Esophagus mucosa (tissue), 1 donor: ENCODE data around the gene SSX7. TPM values are rescaled to one million over a fixed set of nuclear protein-coding genes. Genes with fewer than 3 reads are reported as not detected.
"Not testable (repeated sequence)": the region's sequence is repeated elsewhere in the genome, so short reads cannot be mapped to it uniquely, and the experiment has no call there.

ENCODE experiments used
- ATAC-seq: fragments of 200-7000 bp; cut with Tn5 transposase; one replicate; pipeline ENCODE4 v1.9.1; 2020
- total RNA-seq: library from RNA; stranded (reverse); gene quantifications from one replicate; pipeline ENCODE4 v1.2.4, GENCODE V29; 2023
- donor health status: DM: yes; HTN: yes; CAD: no.

Gene SSX7, protein sequence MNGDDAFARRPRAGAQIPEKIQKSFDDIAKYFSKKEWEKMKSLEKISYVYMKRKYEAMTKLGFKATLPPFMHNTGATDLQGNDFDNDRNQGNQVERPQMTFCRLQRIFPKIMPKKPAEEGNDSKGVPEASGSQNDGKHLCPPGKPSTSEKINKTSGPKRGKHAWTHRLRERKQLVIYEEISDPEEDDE
- total RNA-seq: not detected

DNA sequence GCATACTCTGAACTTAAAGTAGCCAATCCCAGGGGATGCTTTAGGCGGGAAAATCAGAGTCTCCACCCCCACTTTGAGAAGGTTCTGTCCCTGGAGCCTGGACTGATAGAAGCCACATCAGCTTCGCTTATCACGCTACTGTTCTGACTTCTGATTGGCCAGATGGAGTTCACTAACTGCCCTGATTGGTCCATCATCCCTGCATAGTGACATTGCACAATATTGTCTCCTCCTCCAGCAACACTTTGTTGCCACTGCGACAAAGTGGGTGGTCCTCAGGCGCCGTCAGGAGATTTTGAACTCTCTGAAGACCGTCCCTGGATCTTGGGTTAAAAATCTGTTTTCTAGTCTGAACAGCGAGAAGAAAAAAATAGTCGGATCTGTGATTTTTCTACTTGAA lies at the start of gene SSX7:
Gene SSX7 (minus strand): TSS at position 101 of the 400 bp plus-strand sequence. CDS start 1,428 bp downstream, outside the sequence.
- not testable (repeated sequence) for ATAC-seq

DNA sequence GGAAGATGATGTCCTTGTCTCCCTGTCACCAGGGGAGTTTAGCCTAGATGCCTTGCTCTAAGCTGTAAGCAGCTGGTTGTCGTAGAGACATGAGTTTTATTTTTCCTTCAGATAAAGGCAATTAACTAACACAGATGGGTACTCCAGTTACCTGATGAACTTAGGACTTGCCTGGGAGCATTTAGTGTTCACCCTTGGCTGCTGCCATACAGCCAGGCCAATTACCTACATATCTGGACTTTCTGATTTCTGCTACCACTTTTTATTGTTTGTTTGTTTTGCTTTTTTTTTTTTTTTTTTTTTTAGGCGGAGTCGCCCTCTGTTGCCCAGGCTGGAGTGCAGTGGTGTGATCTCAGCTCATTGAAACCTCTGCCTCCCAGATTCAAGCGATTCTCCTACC lies 37.3 kb upstream of the SSX7 start:
- ATAC-seq: not testable (repeated sequence)

DNA sequence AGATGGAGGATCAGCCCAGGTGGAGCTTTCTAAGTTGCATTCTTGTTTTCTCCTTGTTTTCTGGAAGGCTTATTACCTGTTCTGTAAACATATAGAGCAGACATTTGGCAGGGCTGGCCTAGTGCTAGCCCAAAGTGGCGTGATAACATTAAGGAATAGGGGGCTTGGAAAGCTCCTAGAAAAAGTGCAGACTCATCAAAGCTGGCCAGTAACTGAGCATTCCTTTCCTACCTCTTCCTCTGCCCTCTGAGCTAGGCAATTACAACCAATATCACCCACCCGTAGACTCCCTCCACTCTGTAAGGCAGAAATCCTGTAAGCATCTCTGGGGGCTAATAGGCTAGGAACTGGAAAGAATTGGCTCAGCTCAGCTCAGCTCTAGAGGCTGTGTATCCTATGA lies 7.5 kb upstream of the SSX7 start:
- not testable (repeated sequence) for ATAC-seq

DNA sequence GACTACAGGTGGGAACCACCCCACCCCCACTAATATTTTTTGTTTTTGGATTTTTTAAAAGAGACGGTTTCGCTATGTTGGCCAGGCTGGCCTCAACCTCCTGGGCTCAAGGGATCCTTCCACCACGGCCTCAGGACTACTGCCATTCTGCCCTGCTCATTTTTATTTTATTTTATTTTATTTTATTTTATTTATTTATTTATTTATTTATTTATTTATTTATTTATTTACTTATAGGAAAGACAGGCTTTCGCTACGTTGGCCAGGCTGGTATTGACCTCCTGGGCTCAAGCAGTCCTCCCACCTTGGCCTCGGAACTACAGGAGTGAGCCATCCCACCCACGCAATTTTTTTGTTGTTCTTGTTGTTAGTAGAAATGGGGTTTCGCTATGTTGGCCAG lies 775 bp upstream of the SSX7 start:
- ATAC-seq: not testable (repeated sequence)

DNA sequence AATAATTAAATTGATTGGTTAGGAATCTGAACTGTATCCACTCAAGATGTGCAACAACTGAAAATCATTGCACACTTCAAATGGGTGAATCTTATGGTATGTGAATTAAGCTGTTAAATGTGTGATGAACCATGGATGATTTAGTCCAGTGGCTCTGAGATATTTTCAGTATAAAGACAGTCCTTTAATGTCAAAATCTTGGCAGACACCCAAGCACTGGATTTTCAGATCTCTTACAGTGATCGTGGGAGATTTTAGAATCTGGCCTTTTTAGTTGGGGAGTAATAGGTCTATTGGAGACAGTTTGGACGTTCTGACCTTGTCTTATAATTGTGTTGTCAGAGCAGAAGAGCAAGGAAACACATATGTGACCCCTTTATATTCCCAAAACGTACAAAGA lies 4.0 kb downstream of the SSX7 start:
- ATAC-seq: not testable (repeated sequence)

DNA sequence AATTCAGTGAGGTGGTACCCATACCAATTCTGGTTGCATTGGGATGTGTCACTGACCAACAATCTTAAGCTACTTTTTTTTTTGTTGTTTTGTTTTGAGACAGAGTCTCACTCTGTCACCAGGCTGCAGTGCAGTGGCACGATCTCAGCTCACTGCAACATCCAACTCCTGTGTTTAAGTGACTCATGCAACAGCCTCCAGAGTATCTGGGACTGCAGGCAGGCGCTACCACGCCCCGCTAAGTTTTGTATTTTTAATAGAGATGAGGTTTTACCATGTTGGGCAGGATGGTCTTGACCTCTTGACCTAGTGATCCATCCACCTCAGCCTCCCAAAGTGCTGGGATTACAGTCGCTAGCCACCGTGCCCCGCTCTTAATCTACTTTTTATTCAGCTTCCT lies 5.7 kb downstream of the SSX7 start:
- not testable (repeated sequence) for ATAC-seq

DNA sequence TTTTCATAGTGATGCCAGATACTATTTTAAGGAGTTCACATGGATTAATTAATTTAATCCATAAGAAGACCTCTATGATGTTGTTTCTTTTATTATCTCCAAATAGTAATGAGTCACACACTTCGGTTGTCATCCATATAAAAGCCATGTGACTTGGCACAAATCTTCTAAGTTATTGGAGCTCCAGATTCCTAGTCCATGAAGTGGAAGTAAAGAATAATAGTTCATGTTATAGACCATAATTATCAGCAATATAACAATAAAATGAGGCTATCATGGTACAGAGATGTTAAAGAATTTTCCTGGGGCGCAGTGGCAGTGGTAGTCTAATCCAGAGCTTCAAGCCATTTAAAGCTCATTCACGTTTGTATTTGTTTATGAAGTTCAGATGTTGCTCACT lies 26.2 kb downstream of the SSX7 start:
- ATAC-seq: not testable (repeated sequence)

DNA sequence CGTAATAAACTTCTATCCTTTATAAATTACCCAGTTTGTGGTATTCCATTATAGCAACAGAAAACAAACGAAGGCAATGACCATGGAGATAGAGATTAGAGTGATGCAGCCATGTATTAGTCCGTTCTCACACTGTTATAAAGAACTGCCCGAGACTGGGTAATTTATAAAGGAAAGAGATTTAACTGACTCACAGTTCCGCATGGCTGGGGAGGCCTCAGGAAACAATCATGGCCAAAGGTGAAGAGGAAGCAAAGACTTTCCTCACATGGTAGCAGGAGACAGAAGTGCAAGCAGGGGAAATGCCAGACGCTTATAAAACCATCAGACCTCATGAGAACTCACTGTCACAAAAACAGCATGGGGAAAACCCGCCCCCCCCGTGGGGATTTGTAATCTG lies 34.0 kb downstream of the SSX7 start:
- ATAC-seq: not testable (repeated sequence)

DNA sequence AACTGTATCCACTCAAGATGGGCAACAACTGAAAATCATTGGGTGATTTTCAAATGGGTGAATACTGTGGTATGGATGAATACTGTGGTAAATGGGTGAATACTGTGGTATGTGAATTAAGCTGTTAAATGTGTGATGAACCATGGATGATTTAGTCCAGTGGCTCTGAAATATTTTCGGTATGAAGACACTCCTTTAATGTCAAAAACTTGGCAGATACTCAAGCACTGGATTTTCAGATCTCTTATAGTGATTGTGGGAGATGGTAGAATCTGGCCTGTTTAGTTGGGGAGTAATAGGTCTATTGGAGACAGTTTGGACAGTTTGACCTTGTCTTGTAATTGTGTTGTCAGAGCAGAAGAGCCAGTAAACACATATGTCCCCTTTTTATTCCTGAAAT lies 45.7 kb downstream of the SSX7 start:
- ATAC-seq: no peak

DNA sequence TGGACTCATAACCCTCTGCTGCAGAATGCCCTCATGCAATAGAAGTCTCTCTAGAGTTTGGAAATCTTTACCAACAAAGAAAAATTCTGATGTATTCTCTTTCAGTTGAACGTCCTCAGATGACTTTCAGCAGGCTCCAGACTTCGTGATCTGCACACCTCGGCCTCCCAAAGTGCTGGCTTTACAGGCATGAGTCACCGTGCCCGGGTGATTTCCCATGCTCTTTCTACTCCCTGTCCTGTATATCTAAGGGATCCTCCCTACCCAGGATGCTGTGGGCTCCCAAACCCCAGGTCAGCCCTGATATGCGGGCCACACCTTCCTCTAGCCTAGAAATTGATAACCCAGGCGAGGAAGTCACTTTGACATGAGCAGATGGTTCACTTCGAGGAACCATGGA lies 51.5 kb downstream of the SSX7 start:
- not testable (repeated sequence) for ATAC-seq

DNA sequence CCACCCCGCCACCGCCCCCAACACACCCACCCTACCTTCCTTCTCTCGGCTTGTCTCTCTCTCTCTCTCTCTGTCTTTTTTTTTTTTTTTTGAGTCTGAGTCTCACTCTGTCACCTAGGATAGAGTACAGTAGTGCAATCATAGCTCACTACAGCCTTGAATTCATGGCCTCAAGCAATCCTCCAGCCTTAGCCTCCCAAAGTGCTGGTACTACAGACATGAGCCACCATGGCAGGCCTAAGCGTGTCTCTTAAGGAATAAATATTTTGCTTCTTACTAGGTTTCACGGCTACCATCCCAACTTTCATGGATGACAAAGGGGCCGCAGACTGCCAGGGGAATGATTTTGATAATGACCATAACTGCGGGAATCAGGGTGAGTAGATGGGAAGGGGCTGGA lies 55.8 kb downstream of the SSX7 start:
- ATAC-seq: no peak

DNA sequence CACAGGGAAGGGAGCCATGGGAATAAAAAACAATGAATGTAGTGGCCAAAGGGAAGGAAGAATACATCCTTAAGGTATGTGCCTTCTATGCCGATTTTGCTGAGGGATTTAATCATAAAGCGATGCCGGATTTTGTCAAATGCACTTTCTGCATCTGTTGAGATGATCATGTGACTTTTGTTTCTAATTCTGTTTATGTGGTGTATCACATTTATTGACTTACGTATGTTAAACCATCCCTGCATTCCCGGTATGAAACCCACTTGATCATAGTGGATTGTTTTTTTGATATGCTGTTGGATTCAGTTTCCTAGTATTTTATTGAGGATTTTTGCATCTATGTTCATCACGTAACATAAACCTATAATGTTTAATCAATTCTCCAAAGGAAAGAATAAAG lies 60.0 kb downstream of the SSX7 start:
- no peak for ATAC-seq

Other genes with a start within 250 kb of the SSX7 start
- not detected for gene XAGE1A, start 159.1 kb downstream of the SSX7 start, total RNA-seq
- gene XAGE1B, start 137.8 kb downstream of the SSX7 start, total RNA-seq: not detected
- gene SSX2, start 52.3 kb upstream of the SSX7 start, total RNA-seq: not detected
- gene SSX2B, start 96.4 kb upstream of the SSX7 start, total RNA-seq: not detected
- not detected for gene SPANXN5, start 142.5 kb upstream of the SSX7 start, total RNA-seq
- not detected for gene XAGE5, start 156.4 kb upstream of the SSX7 start, total RNA-seq
- not detected for gene XAGE3, start 213.2 kb upstream of the SSX7 start, total RNA-seq
- gene FAM156B, start 242.4 kb upstream of the SSX7 start, total RNA-seq: 5.7 TPM